Measurements from ENCODE around the gene SPTBN4.
A peak's percentile ranks its signal among the peaks of the same experiment; 100 is the strongest.

SPTBN4 gene

GRCh38 chr19:40524133-40524549, 57.3 kb downstream of the SPTBN4 start:
- DNase-seq = no peak

GRCh38 chr19:40524655-40525054, 57.9 kb downstream of the SPTBN4 start:
- no peak overlapping the region for H3K4me3 ChIP-seq (ENCODE audit: low read depth, low read length)
- peaks cover 6% of the 10 kb centered on the region for H3K27me3 ChIP-seq (ENCODE audit: insufficient read depth, low read depth, severe bottlenecking)
- H3K27ac ChIP-seq = no peak overlapping the region
- no peak for DNase-seq
- H3K9me3 ChIP-seq (ENCODE audit: severe bottlenecking) = no peaks in the 10 kb centered on the region
- H3K36me3 ChIP-seq = no peaks in the 10 kb centered on the region
- TF ChIP-seq, protein P1, sequence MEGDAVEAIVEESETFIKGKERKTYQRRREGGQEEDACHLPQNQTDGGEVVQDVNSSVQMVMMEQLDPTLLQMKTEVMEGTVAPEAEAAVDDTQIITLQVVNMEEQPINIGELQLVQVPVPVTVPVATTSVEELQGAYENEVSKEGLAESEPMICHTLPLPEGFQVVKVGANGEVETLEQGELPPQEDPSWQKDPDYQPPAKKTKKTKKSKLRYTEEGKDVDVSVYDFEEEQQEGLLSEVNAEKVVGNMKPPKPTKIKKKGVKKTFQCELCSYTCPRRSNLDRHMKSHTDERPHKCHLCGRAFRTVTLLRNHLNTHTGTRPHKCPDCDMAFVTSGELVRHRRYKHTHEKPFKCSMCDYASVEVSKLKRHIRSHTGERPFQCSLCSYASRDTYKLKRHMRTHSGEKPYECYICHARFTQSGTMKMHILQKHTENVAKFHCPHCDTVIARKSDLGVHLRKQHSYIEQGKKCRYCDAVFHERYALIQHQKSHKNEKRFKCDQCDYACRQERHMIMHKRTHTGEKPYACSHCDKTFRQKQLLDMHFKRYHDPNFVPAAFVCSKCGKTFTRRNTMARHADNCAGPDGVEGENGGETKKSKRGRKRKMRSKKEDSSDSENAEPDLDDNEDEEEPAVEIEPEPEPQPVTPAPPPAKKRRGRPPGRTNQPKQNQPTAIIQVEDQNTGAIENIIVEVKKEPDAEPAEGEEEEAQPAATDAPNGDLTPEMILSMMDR (IDR thresholded peaks at IDR 0.05; ENCODE audit: low read depth, low read length) = no peak

More at GRCh38 chr19:40524133-40524549, 57.3 kb downstream of the SPTBN4 start:
- Histone ChIP-seq H3K27ac (no peak overlapping the region), H3K9me3 (ENCODE audit: severe bottlenecking) (no peaks in the 10 kb centered on the region), H3K36me3 (no peaks in the 10 kb centered on the region), H3K4me3 (ENCODE audit: low read depth, low read length) (no peak overlapping the region), H3K27me3 (ENCODE audit: insufficient read depth, low read depth, severe bottlenecking) (peaks cover 8% of the 10 kb centered on the region)
- TF ChIP-seq, protein P1 (IDR thresholded peaks at IDR 0.05; ENCODE audit: low read depth, low read length) = no peak

DNA sequence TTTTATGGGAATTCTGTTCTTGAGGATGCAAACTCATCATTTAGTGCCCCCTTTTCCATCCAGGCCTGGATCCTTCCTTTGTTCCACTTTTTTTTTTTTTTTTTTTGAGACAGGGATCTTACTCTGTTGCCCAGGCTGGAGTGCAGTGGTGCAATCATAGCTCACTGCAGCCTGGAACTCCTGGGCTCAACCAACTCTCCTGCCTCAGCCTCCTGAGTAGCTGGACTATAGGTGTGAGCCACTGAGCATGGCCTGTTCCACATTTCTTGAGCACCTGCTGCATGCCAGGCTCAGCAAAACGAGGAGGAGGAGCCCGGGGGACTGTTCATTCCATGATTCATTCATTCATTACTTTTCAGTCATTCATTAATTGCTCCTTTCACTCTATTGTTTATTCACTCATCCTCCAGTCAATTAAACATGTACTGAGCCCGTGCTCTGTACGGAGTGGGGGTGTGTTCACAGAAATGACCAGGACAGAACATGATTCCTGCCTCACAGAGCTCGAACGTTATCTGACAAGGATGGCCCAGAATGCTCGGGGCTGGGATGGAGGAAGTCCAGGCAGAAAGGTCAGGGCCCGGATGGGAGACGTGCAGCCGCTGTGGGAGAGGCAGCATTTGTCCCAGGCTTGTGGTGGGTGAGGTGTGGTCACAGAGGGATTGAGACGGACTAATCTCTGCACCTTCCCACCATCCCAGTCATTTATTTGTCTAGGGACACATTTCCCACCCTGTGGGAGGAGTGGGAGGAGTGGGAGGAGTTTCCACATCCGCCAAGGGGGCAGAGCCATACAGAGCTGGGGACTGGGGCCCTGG, 58.6 kb downstream of the SPTBN4 start:
- DNase-seq = peak; percentile 38
- TF ChIP-seq, protein P1 (IDR thresholded peaks at IDR 0.05; ENCODE audit: low read depth, low read length) = no peak
- no peak overlapping the region for H3K27ac ChIP-seq

DNA sequence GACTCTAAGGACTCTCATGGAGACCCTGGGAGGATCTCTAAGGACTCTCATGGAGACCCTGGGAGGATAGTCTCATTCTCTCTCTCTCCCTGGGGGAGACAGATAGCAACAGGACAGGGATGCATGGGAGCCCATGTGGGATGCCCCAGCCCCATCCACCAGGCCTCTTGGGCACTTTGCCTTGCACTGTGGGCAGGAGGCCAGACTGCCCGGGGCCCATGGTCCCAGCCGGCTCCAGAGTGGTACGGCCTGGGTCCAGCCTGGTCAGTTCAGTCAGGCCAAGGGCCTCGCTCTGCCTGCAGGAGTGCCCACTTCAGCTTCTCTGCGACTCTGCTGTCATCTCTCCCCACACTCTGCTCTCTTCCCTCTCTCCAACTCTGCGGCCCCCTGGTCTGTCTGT, 61.3 kb downstream of the SPTBN4 start:
- TF ChIP-seq, protein P1 (IDR thresholded peaks at IDR 0.05; ENCODE audit: low read depth, low read length) = no peak
- Histone ChIP-seq H3K27me3 (ENCODE audit: insufficient read depth, low read depth, severe bottlenecking) (no peaks in the 10 kb centered on the region), H3K4me3 (ENCODE audit: low read depth, low read length) (no peak overlapping the region), H3K36me3 (peaks cover 7% of the 10 kb centered on the region), H3K9me3 (ENCODE audit: severe bottlenecking) (no peaks in the 10 kb centered on the region), H3K27ac (no peak overlapping the region)
- DNase-seq = no peak

More for the DNA sequence above, 58.6 kb downstream of the SPTBN4 start:
- H3K4me3 ChIP-seq (ENCODE audit: low read depth, low read length) = no peak overlapping the region
- no peaks in the 10 kb centered on the region for H3K36me3 ChIP-seq
- no peaks in the 10 kb centered on the region for H3K27me3 ChIP-seq (ENCODE audit: insufficient read depth, low read depth, severe bottlenecking)
- H3K9me3 ChIP-seq (ENCODE audit: severe bottlenecking) = no peaks in the 10 kb centered on the region

DNA sequence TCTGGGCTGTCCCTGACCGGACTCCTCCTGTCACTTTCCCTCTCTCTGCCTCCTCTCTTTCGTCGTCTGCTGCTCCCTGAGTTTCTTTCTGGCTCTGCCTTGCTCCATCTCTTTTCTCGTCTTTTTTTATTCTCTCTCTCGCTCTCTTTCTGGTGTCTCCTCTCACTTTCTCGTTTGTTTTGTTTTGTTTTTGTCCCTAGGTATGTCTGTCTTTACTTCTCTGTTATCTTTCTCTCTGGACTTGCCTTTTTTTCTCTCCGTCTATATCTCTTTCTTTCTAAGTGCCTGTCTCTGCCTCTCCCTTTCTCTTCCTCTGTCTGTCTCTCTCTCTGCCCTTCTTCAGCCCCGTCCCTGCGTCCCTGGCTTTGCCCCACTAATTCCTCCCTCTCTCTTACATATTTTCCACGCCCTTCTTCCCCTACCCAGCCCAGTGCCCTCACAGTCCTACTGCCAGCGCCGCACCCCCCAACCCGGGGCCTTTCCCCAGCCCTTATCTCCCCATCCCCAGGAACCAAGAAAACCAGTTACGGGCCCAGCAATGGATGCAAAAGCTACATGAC, 61.8 kb downstream of the SPTBN4 start:
- Histone ChIP-seq H3K27ac (peak overlapping the region; percentile 58), H3K36me3 (peaks cover 10% of the 10 kb centered on the region), H3K4me3 (ENCODE audit: low read depth, low read length) (no peak overlapping the region), H3K27me3 (ENCODE audit: insufficient read depth, low read depth, severe bottlenecking) (no peaks in the 10 kb centered on the region), H3K9me3 (ENCODE audit: severe bottlenecking) (no peaks in the 10 kb centered on the region)
- no peak for DNase-seq
- TF ChIP-seq, protein P1 (IDR thresholded peaks at IDR 0.05; ENCODE audit: low read depth, low read length) = no peak
